HepG2 (cell line): ENCODE results near the gene C3orf38. TPM values are rescaled to one million over a fixed set of nuclear protein-coding genes. Genes with fewer than 3 reads are reported as not detected.

ENCODE experiments used
- ATAC-seq: fragments of 200-7000 bp; cut with Tn5 transposase; 3 replicates; pipeline ENCODE4 v1.9.1; 2020; ENCODE audit warnings: mild to moderate bottlenecking, moderate library complexity
- Bru-seq: library from RNA; stranded (reverse); fragments of 400-500 nt; gene quantifications from one replicate; lab custom pipeline; 2021; lab: Mats Ljungman, UMichigan
- BruChase-seq, 2 experiments: library from RNA; stranded (reverse); fragments of 400-500 nt; gene quantifications; one replicate each; lab custom pipeline; 2021; lab: Mats Ljungman, UMichigan
- BruUV-seq: library from RNA; stranded (reverse); fragments of 400-500 nt; replicated peaks from 2 replicates; lab custom pipeline; 2021; lab: Mats Ljungman, UMichigan
- CTCF ChIA-PET: fragments of 300-600 bp; formaldehyde crosslinking; extraction: SDS; loops from one replicate; lab custom pipeline; 2021; ENCODE audit warnings: low total read pairs, inconsistent platforms, low intra/inter-chr PET ratio; lab: Yijun Ruan, JAX
- POLR2A ChIA-PET: fragments of 350-600 bp; sonication (Branson Sonifier 250); formaldehyde crosslinking; loops from one replicate; lab custom pipeline; 2020; ENCODE audit warnings: antibody characterized with exemption, inconsistent platforms; lab: Yijun Ruan, JAX
- DNase-seq: peaks from one replicate; pipeline ENCODE4 v3.0.0-alpha.2; 2015; ENCODE audit warnings: low spot score
- FAIRE-seq: peaks from 3 replicates; lab custom pipeline; 2011; peaks lifted over from hg19 to GRCh38; lab: Jason Lieb, UNC
- H2AFZ ChIP-seq: one replicate; pipeline ENCODE4 v1.6.1; 2011; ENCODE audit warnings: low read length, inconsistent platforms
- H3K27ac ChIP-seq: fragments of 300-600 bp; 3 replicates; pipeline ENCODE4 v1.8.0; 2011; ENCODE audit warnings: mixed run types, mild to moderate bottlenecking, mixed read lengths, low read length, inconsistent platforms; ENCODE audit not compliant: insufficient read depth; ENCODE audit errors: extremely low read length
- H3K27me3 ChIP-seq, 2 experiments: fragments of 200-600 bp in 1 of 2; 2 replicates in 1 of 2; 3 replicates in 1 of 2; pipeline versions ENCODE4 v1.6.0 to v1.8.0; 2011; ENCODE audit warnings: low read length in 2 of 2, mild to moderate bottlenecking in 2 of 2, moderate library complexity in 2 of 2, inconsistent platforms in 1 of 2; ENCODE audit not compliant: insufficient read depth in 2 of 2, control insufficient read depth in 1 of 2
- H3K36me3 ChIP-seq, 2 experiments: fragments of 200-600 bp in 1 of 2; replicated peaks in 1 of 2; 2 replicates in 1 of 2; 3 replicates in 1 of 2; pipeline versions ENCODE4 v1.5.1 to v1.8.0; 2011; ENCODE audit warnings: low read length in 2 of 2, inconsistent platforms in 1 of 2; ENCODE audit not compliant: insufficient read depth in 2 of 2, control insufficient read depth in 1 of 2
- H3K4me1 ChIP-seq: 2 replicates; pipeline ENCODE4 v1.5.1; 2012; ENCODE audit warnings: low read length, inconsistent platforms; ENCODE audit not compliant: insufficient read depth
- H3K4me2 ChIP-seq: 2 replicates; pipeline ENCODE4 v1.6.0; 2011; ENCODE audit warnings: low read depth, low read length, inconsistent platforms
- H3K4me3 ChIP-seq, 3 experiments: fragments of 200-600 bp in 1 of 3; sonication (generic), shearing (Covaris generic) in 1 of 3; replicated peaks in 1 of 3; 2 replicates each; pipeline ENCODE4 v1.5.1; 2011 to 2016; ENCODE audit warnings: low read length in 3 of 3, inconsistent platforms in 2 of 3, low read depth in 2 of 3, mild to moderate bottlenecking in 2 of 3, control low read depth in 1 of 3, mixed read lengths in 1 of 3; ENCODE audit not compliant: insufficient read depth in 1 of 3
- H3K79me2 ChIP-seq: one replicate; pipeline ENCODE4 v1.6.1; 2011; ENCODE audit warnings: low read length, inconsistent platforms; ENCODE audit not compliant: insufficient read depth
- H3K9ac ChIP-seq: 2 replicates; pipeline ENCODE4 v1.6.0; 2011; ENCODE audit warnings: mild to moderate bottlenecking, low read depth, low read length, inconsistent platforms; ENCODE audit not compliant: insufficient read depth
- H3K9me3 ChIP-seq: 2 replicates; pipeline ENCODE4 v1.5.1; 2012; ENCODE audit warnings: mild to moderate bottlenecking, low read length
- H4K20me1 ChIP-seq: 2 replicates; pipeline ENCODE4 v1.6.0; 2011; ENCODE audit warnings: inconsistent platforms, mild to moderate bottlenecking, low read length, moderate library complexity; ENCODE audit not compliant: insufficient read depth
- ETV6 ChIP-seq: sonication (generic); formaldehyde crosslinking; conservative IDR thresholded peaks from 2 replicates; pipeline ENCODE4 v1.4.0; 2020; ENCODE audit warnings: missing genetic modification reagents
- KAT2B ChIP-seq: fragments of 150-350 bp; IDR thresholded peaks from 2 replicates; pipeline ENCODE4 v1.6.1; 2014; ENCODE audit warnings: low read depth, low read length, borderline replicate concordance
- SMAD9 ChIP-seq: sonication (generic); formaldehyde crosslinking; IDR thresholded peaks from 2 replicates; pipeline ENCODE4 v1.5.1; 2020; ENCODE audit warnings: mild to moderate bottlenecking, missing genetic modification reagents
- SOX6 ChIP-seq, 2 experiments: fragments of 450-650 bp in 1 of 2; sonication (generic) in 1 of 2; formaldehyde crosslinking in 1 of 2; IDR thresholded peaks; 2 replicates each; pipeline versions ENCODE4 v1.4.0 to v1.6.1; 2017 to 2020; ENCODE audit warnings: antibody characterized with exemption in 1 of 2, mild to moderate bottlenecking in 1 of 2, missing genetic modification reagents in 1 of 2
- ZFP36L1 ChIP-seq: sonication (generic); formaldehyde crosslinking; IDR thresholded peaks from 2 replicates; pipeline ENCODE4 v1.8.0; 2022; ENCODE audit warnings: mild to moderate bottlenecking, missing genetic modification reagents, moderate library complexity
- ZNF230 ChIP-seq: sonication (generic); formaldehyde crosslinking; IDR thresholded peaks from 2 replicates; pipeline ENCODE4 v1.4.0; 2020; ENCODE audit warnings: mild to moderate bottlenecking, missing genetic modification reagents
- ZNF740 ChIP-seq: sonication (generic); formaldehyde crosslinking; IDR thresholded peaks from 2 replicates; pipeline ENCODE4 v1.4.0; 2020; ENCODE audit warnings: missing genetic modification reagents
- WGBS: methylation state at CpG from one replicate; pipeline ENCODE4 v1.1.6; 2017; ENCODE audit warnings: low lambda C conversion rate; 5-methylcytosine and 5-hydroxymethylcytosine counted together
- in situ Hi-C: cut with HindIII; loops from 2 replicates; pipeline ENCODE4 v1.10.0; 2017; ENCODE audit warnings: low pct_unique_long_range_greater_than_20kb; ENCODE audit not compliant: extremely low pct_ligation_motif_present
- intact Hi-C: fragments of 100-400 bp; cut with micrococcal nuclease; formaldehyde crosslinking; loops from one replicate; pipeline ENCODE4 v1.10.0; 2022; ENCODE audit not compliant: unreplicated experiment
- long read RNA-seq, 2 experiments: library from RNA in 1 of 2; library from polyadenylated mRNA in 1 of 2; stranded (forward) in 1 of 2; unstranded in 1 of 2; transcript quantifications; one replicate each; pipeline ENCODE4 v2.0.0, GENCODE V29; 2019 to 2022
- polyA minus RNA-seq, 3 experiments: library from RNA; depleted of rRNA, polyadenylated mRNA; stranded (reverse); fragments of >200 nt; gene quantifications; 2 replicates each; pipeline ENCODE4 v1.2.3, GENCODE V29; 2011; ENCODE audit warnings: low replicate concordance in 1 of 3
- polyA plus RNA-seq, 8 experiments: library from polyadenylated mRNA; depleted of rRNA in 3 of 8; stranded (reverse) in 7 of 8; unstranded in 1 of 8; fragments of >200 nt; fragmentation: Illumina TruSeq in 4 of 8; extraction: Trizol in 4 of 8; gene quantifications; 2 replicates each; pipeline versions ENCODE4 v1.2.1 to v1.2.3, GENCODE V29; 2011 to 2016; ENCODE audit warnings: low read depth in 4 of 8, missing spikeins in 1 of 8, mixed read lengths in 1 of 8; ENCODE audit not compliant: insufficient read depth in 1 of 8
- total RNA-seq, 5 experiments: library from RNA; depleted of rRNA; stranded (reverse); fragments of >200 nt; fragmentation: Illumina TruSeq; extraction: Trizol; gene quantifications; 2 replicates each; pipeline ENCODE4 v1.2.3, GENCODE V29; 2016; ENCODE audit warnings: low read depth in 1 of 5

The C3orf38 gene
- total RNA-seq (2016; rRNA removed; fragmentation: Illumina TruSeq; extraction: Trizol): 17.5 and 27.1 TPM in 2 replicates
- total RNA-seq (2016; cell fraction: cytosol; rRNA removed; fragmentation: Illumina TruSeq; extraction: Trizol; ENCODE audit: low read depth): 5.8 and 6.7 TPM in 2 replicates
- total RNA-seq (2016; cell fraction: insoluble cytoplasmic fraction; rRNA removed; fragmentation: Illumina TruSeq; extraction: Trizol): 17.3 and 27.8 TPM in 2 replicates
- 15.9 and 17.8 TPM in 2 replicates for total RNA-seq (2016; cell fraction: membrane; rRNA removed; fragmentation: Illumina TruSeq; extraction: Trizol)
- 15.2 and 16.7 TPM in 2 replicates for total RNA-seq (2016; cell fraction: nucleus; rRNA removed; fragmentation: Illumina TruSeq; extraction: Trizol)
- 4.8 and 6.0 TPM in 2 replicates for polyA plus RNA-seq (2011; rRNA removed)
- 2.4 and 3.7 TPM in 2 replicates for polyA plus RNA-seq (2011; cell fraction: cytosol; rRNA removed)
- 2.1 and 2.8 TPM in 2 replicates for polyA plus RNA-seq (2011; cell fraction: nucleus; rRNA removed)
- polyA plus RNA-seq (2012): 6.0 and 8.6 TPM in 2 replicates
- 2.4 and 2.5 TPM in 2 replicates for polyA plus RNA-seq (2016; cell fraction: cytosol; fragmentation: Illumina TruSeq; extraction: Trizol; ENCODE audit: low read depth)
- 20.7 and 23.0 TPM in 2 replicates for polyA plus RNA-seq (2016; cell fraction: insoluble cytoplasmic fraction; fragmentation: Illumina TruSeq; extraction: Trizol; ENCODE audit: low read depth)
- polyA plus RNA-seq (2016; cell fraction: membrane; fragmentation: Illumina TruSeq; extraction: Trizol; ENCODE audit: low read depth): 6.5 and 6.9 TPM in 2 replicates
- polyA plus RNA-seq (2016; cell fraction: nucleus; fragmentation: Illumina TruSeq; extraction: Trizol; ENCODE audit: insufficient read depth, low read depth): 13.6 and 16.4 TPM in 2 replicates
- 6.3 and 9.7 TPM in 2 replicates for polyA minus RNA-seq (2011; rRNA and poly(A)+ RNA removed; ENCODE audit: low replicate concordance)
- 11.0 and 13.6 TPM in 2 replicates for polyA minus RNA-seq (2011; cell fraction: cytosol; rRNA and poly(A)+ RNA removed)
- 19.3 and 30.7 TPM in 2 replicates for polyA minus RNA-seq (2011; cell fraction: nucleus; rRNA and poly(A)+ RNA removed)
- Bru-seq, nascent RNA: percentile 77 among the genes with signal in this experiment
- BruChase-seq, experiment 1, labeled RNA remaining after a 6-hour chase: percentile 78 among the genes with signal in this experiment
- percentile 84 among the genes with signal in this experiment for BruChase-seq, experiment 2, labeled RNA remaining after a 2-hour chase
- long read RNA-seq, experiment 1, transcript C3orf38-201 (3 exons, 2,633 nt): major isoform, 12 of 19 reads
- long read RNA-seq, experiment 1, partial matches to known transcripts: 0 of 19 reads
- long read RNA-seq, experiment 1, other reads (novel, unspliced or antisense): 6 of 19 reads
- long read RNA-seq, experiment 2, transcript C3orf38-201 (3 exons, 2,633 nt): major isoform, 5 of 25 reads
- long read RNA-seq, experiment 2, partial matches to known transcripts: 0 of 25 reads
- long read RNA-seq, experiment 2, other reads (novel, unspliced or antisense): 19 of 25 reads

DNA sequence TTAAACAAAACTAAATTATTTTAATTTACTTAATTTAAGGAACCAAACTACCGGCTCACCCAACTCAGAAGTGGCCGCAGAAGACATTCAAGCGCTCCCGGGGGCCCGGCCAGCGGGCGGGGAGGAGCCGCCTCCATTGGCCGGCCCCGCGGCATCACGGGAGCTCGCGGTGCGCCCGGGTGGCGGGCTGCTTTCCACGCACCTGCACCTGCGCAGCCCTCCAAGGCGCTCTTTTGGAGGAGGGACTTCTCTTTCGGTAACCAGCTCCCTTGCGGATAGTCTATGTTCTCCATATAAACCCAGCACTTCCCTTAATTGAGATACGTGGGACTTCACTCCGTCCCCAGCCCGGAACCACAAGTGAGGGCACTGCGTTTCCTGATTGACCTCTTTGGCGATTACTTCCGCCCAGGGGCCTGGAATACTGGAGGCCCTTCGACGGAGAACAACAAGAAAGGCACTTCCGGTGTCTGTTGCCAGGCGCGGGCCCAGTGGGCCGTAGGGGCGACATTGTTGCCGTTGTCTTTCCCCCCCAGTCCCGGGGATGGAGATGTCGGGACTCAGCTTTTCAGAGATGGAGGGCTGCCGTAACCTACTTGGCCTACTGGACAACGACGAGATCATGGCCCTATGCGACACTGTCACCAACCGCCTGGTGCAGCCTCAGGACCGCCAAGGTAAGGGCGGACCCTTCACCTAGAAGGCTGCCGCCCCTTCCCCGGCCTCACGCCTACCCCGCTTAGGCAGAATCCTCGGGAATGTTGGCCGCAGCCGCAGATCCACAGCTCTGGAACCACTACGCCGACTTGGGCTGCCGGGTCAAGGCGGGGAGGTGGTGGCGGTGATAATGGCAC is at the start of gene C3orf38:
TSS of gene C3orf38 (plus strand) at position 451 of the 854 bp plus-strand sequence. CDS start at position 545, 94 bp downstream.
- Histone ChIP-seq H3K36me3 (peaks cover 0 to 9% of the 10 kb centered on the region in 2 experiments; a peak in 2 of 5 replicates), H3K27me3 (no peaks in the 10 kb centered on the region; a peak in 1 of 5 replicates), H3K9me3 (no peaks in the 10 kb centered on the region), H3K4me2 (peak within 1 kb of the TSS; percentile 75), H3K4me1 (peaks cover 37% of the 10 kb centered on the region), H3K27ac (peak within 1 kb of the TSS; percentile 98), H2AFZ (peak within 1 kb of the TSS; percentile 93), H4K20me1 (no peaks in the 10 kb centered on the region; the same call in 1 of the 2 replicates), H3K9ac (peak within 1 kb of the TSS; percentile 90), H3K4me3 (peak within 1 kb of the TSS; percentile 72 to 96 (median 88)), H3K79me2 (peaks cover 37% of the 10 kb centered on the region)
- ChIA-PET POLR2A (interaction anchor here (1.0 to 2.2 kb wide), 5 partner anchors 18 to 91 kb away, joined by 4 to 19 read pairs (median 5); partner anchors contain the start of genes CGGBP1 and ZNF654), CTCF (no interaction called here)
- ATAC-seq (peak; percentile 97), FAIRE-seq (peak; percentile 55), DNase-seq (peak; percentile 92)
- no TSS peak for BruUV-seq
- 1% methylated on average over 29 of the region's 57 CpGs for WGBS
- intact Hi-C loops: loop anchor here (2.0 kb wide), 1 partner anchor 39 kb away; no protein-coding TSS in a partner anchor
- in situ Hi-C loops: loop anchor here (5.0 kb wide), 1 partner anchor 92 kb away; the partner anchor contains the start of genes CGGBP1 and ZNF654
- TF ChIP-seq ZFP36L1 (CRISPR knock-in tag) (peak; percentile 79; the same call in 1 of the 2 replicates), ETV6 (CRISPR knock-in tag) (no peak), KAT2B (no peak), ZNF740 (peak; percentile 94), SMAD9 (CRISPR knock-in tag) (0 out of 2 replicates have a peak, but pooled peaks have one; percentile 27), ZNF230 (peak; percentile 95; the same call in 1 of the 2 replicates), SOX6 (IDR thresholded peaks at IDR 0.05) (no peak), SOX6 (CRISPR knock-in tag; IDR thresholded peaks at IDR 0.05) (peak; percentile 72)
